ENCODE data around the gene ZNF222.

GRCh38 chr19:43983544-43983911 lies 41.7 kb upstream of the ZNF222 start:
- TF ChIP-seq POLR2A (IDR thresholded peaks at IDR 0.05) (no peak), CTCF (IDR thresholded peaks at IDR 0.05 in 4 of 5, conservative IDR thresholded peaks at IDR 0.05 in 1 of 5) (no peak)

Measured in gastrocnemius medialis (tissue), 4 donors.